CD8-positive, alpha-beta memory T cell (primary cell): ENCODE data around the gene NKPD1. TPM values are rescaled to one million over a fixed set of nuclear protein-coding genes. Genes with fewer than 3 reads are reported as not detected.

Experiments used
- CTCF ChIA-PET: fragments of 350-600 bp; sonication (Branson Sonifier 250); formaldehyde crosslinking; loops from one replicate; lab custom pipeline; 2021; ENCODE audit warnings: antibody characterized with exemption; lab: Charles Lee
- POLR2A ChIA-PET: fragments of 350-600 bp; sonication (Branson Sonifier 250); formaldehyde crosslinking; loops from one replicate; lab custom pipeline; 2021; ENCODE audit warnings: antibody characterized with exemption; lab: Charles Lee
- DNase-seq, 5 donors: peaks; one replicate each; pipeline versions ENCODE4 v3.0.0 to v3.0.0-alpha.2; 2020 to 2022; ENCODE audit warnings: mixed read lengths in 1 of 5
- H3K27ac ChIP-seq: one replicate; pipeline ENCODE4 v1.7.0; 2013; ENCODE audit warnings: low read depth, mild to moderate bottlenecking, low read length, moderate library complexity
- H3K27me3 ChIP-seq: 2 replicates; pipeline ENCODE4 v1.7.0; 2013; ENCODE audit warnings: low read length, mild to moderate bottlenecking; ENCODE audit not compliant: insufficient read depth, poor library complexity, severe bottlenecking
- H3K36me3 ChIP-seq: 2 replicates; pipeline ENCODE4 v1.7.0; 2013; ENCODE audit warnings: mild to moderate bottlenecking, low read length, moderate library complexity; ENCODE audit not compliant: insufficient read depth
- H3K4me1 ChIP-seq: 2 replicates; pipeline ENCODE4 v1.7.0; 2013; ENCODE audit warnings: mild to moderate bottlenecking, low read length, moderate library complexity; ENCODE audit not compliant: insufficient read depth
- H3K4me3 ChIP-seq: 2 replicates; pipeline ENCODE4 v1.7.0; 2013; ENCODE audit warnings: mild to moderate bottlenecking, low read length
- H3K9me3 ChIP-seq: 2 replicates; pipeline ENCODE4 v1.7.0; 2013; ENCODE audit warnings: mild to moderate bottlenecking, low read length
- H3K27ac Mint-ChIP-seq, 8 donors: one replicate each; pipeline ENCODE4 v1.8.0; 2020 to 2021; ENCODE audit warnings: mixed read lengths in 8 of 8, mild to moderate bottlenecking in 6 of 8, inconsistent platforms in 3 of 8, moderate library complexity in 3 of 8
- H3K27me3 Mint-ChIP-seq, 2 donors: one replicate each; pipeline ENCODE4 v1.8.0; 2020 to 2021; ENCODE audit warnings: mixed read lengths in 2 of 2, mild to moderate bottlenecking in 1 of 2, moderate library complexity in 1 of 2
- H3K36me3 Mint-ChIP-seq, 3 donors: one replicate each; pipeline ENCODE4 v1.8.0; 2020 to 2021; ENCODE audit warnings: mixed read lengths in 3 of 3, inconsistent platforms in 1 of 3, mild to moderate bottlenecking in 1 of 3
- H3K4me1 Mint-ChIP-seq, 3 donors: one replicate each; pipeline ENCODE4 v1.8.0; 2020 to 2021; ENCODE audit warnings: mixed read lengths in 3 of 3, inconsistent platforms in 1 of 3, mild to moderate bottlenecking in 1 of 3
- H3K4me3 Mint-ChIP-seq, 7 donors: one replicate each; pipeline ENCODE4 v1.8.0; 2020 to 2021; ENCODE audit warnings: mixed read lengths in 7 of 7, mild to moderate bottlenecking in 6 of 7, moderate library complexity in 4 of 7, inconsistent platforms in 2 of 7
- H3K9me3 Mint-ChIP-seq, 5 donors: one replicate each; pipeline ENCODE4 v1.8.0; 2020 to 2022; ENCODE audit warnings: mixed read lengths in 5 of 5, mild to moderate bottlenecking in 3 of 5, moderate library complexity in 2 of 5, inconsistent platforms in 1 of 5
- polyA plus RNA-seq: library from polyadenylated mRNA; unstranded; fragments of 300-500 nt; fragmentation: Illumina TruSeq; gene quantifications from one replicate; pipeline ENCODE4 v1.2.3, GENCODE V29; 2021
- total RNA-seq, 2 experiments: library from RNA; stranded (reverse); gene quantifications; one replicate each; pipeline ENCODE4 v1.2.3, GENCODE V29; 2021

Gene NKPD1
- total and polyA plus RNA-seq, 3 experiments from 2014 or later, result 0.13 to 0.20 (median 0.18) TPM

DNA sequence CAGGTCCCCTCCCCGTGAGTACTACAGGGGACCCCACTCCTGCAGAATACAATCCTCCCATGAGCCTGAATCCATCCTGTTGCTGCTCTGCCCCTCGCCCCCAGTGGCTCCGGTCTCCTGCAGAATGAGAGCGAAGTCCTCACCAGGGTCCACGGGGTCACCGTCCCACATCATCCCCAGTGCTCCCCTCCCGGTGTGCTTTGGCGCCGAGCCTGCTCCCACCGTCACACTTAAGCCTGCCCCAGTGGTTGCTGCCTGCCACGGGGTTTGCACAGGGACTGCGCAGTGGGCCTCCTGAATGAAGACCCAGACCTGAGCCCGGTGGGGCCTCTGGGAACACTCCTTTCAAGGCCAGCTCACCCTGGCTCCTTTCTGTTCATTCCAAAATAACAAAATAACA lies 30.5 kb downstream of the NKPD1 start:
- Histone ChIP-seq H3K9me3 (no peaks in the 10 kb centered on the region), H3K27ac (no peak overlapping the region), H3K4me1 (peaks cover 5% of the 10 kb centered on the region), H3K4me3 (no peak overlapping the region), H3K36me3 (no peaks in the 10 kb centered on the region), H3K27me3 (no peaks in the 10 kb centered on the region)
- Mint-ChIP-seq H3K36me3 (peaks cover 0 to 4% (median 0%) of the 10 kb centered on the region in 3 donors), H3K9me3 (no peaks in the 10 kb centered on the region), H3K27me3 (no peaks in the 10 kb centered on the region), H3K4me1 (peaks cover 9 to 23% (median 11%) of the 10 kb centered on the region in 3 donors), H3K4me3 (no peak overlapping the region), H3K27ac (no peak overlapping the region)
- POLR2A ChIA-PET, result no interaction called here
- CTCF ChIA-PET, result no interaction called here
- no peak for DNase-seq

DNA sequence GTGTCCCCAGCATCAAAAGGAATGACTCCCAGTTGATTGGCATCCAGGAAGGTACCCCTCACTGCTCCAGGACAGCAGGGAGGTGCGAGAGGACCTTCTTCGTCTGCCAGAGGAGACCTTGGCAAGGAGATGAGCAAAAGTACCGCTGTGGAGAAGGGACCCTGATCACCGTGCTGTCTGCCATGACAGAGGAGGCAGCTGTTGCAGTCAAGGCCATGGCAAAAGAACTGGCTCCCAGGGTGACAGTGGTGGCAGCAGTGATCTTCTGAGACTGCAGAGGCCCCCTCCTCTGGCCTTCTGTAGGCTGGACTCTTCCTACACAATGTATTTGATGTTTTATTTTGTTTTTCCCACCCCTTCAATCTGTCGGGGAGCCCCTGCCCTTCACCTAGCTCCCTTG lies 32.0 kb downstream of the NKPD1 start:
- H3K36me3 Mint-ChIP-seq, result peaks cover 0 to 4% (median 0%) of the 10 kb centered on the region in 3 donors
- no peaks in the 10 kb centered on the region for H3K9me3 Mint-ChIP-seq
- Histone ChIP-seq H3K27ac (no peak overlapping the region), H3K4me3 (no peak overlapping the region), H3K4me1 (peaks cover 5% of the 10 kb centered on the region), H3K27me3 (no peaks in the 10 kb centered on the region), H3K9me3 (no peaks in the 10 kb centered on the region), H3K36me3 (no peaks in the 10 kb centered on the region)
- no peak for DNase-seq
- ChIA-PET POLR2A (no interaction called here), CTCF (no interaction called here)
- H3K4me3 Mint-ChIP-seq, result no peak overlapping the region
- peak overlapping the region in 2 of 8 donors; percentile 9 to 74 for H3K27ac Mint-ChIP-seq
- peaks cover 7 to 20% (median 10%) of the 10 kb centered on the region in 3 donors for H3K4me1 Mint-ChIP-seq
- H3K27me3 Mint-ChIP-seq, result no peaks in the 10 kb centered on the region

DNA sequence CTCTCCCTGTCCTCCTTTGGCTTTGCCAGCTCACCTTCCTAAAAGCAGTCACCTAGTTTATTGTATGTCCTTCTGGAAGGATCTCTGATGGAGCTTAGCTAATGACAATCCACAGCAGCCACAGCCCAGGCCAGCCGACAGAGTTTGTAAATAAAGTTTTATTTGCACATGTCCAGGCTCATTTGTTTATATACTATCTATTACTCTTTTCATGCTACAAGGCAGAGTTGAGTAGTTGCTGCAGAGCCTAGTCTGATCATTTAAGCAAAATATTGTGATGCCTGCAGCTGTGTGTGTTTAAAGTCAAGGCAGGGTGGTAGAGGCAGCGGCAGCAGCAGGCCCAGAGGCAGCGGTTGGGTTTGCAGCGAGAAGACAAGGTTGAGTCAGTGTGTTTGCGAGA lies 32.6 kb downstream of the NKPD1 start:
- no peak overlapping the region for H3K27ac ChIP-seq
- H3K4me3 Mint-ChIP-seq, result no peak overlapping the region
- no peaks in the 10 kb centered on the region for H3K27me3 Mint-ChIP-seq
- H3K4me3 ChIP-seq, result no peak overlapping the region
- H3K27me3 ChIP-seq, result no peaks in the 10 kb centered on the region
- H3K27ac Mint-ChIP-seq, result peak overlapping the region in 1 of 8 donors; percentile 17
- DNase-seq, result no peak
- no peaks in the 10 kb centered on the region for H3K9me3 Mint-ChIP-seq
- H3K36me3 Mint-ChIP-seq, result peaks cover 0 to 4% (median 0%) of the 10 kb centered on the region in 3 donors
- no peaks in the 10 kb centered on the region for H3K36me3 ChIP-seq
- no peaks in the 10 kb centered on the region for H3K9me3 ChIP-seq
- H3K4me1 Mint-ChIP-seq, result peaks cover 7 to 22% (median 9%) of the 10 kb centered on the region in 3 donors
- CTCF ChIA-PET, result no interaction called here
- peaks cover 5% of the 10 kb centered on the region for H3K4me1 ChIP-seq
- POLR2A ChIA-PET, result no interaction called here

DNA sequence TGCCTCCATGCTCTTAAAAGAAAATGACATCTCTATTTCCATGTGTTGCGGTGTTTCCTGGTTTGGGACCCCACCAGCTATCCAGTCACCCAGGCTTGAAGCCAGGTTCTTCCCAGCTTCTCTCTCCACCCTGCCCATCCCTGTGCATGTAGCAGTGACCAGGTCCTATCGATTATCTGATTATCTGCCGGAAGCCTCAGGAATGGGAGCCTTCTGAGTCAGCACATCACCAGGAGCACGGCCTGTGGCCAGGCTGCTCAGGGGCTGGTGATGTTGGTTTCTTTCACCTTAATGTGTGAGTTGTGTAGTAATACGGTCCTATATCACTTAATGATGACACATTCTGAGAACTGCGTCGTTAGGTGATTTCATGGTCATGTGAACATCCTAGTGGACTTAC lies 34.1 kb downstream of the NKPD1 start:
- Mint-ChIP-seq H3K36me3 (peaks cover 0 to 2% (median 0%) of the 10 kb centered on the region in 3 donors), H3K27me3 (no peaks in the 10 kb centered on the region), H3K9me3 (no peaks in the 10 kb centered on the region), H3K27ac (peak overlapping the region in 1 of 8 donors; percentile 84), H3K4me1 (peaks cover 13 to 33% (median 21%) of the 10 kb centered on the region in 3 donors), H3K4me3 (no peak overlapping the region)
- CTCF ChIA-PET, result interaction anchor here (0.7 to 2.0 kb wide), 9 partner anchors 9 to 69 kb away, joined by 3 to 8 read pairs (median 4); partner anchors contain the start of genes BLOC1S3 and TRAPPC6A
- Histone ChIP-seq H3K9me3 (no peaks in the 10 kb centered on the region), H3K27me3 (no peaks in the 10 kb centered on the region), H3K36me3 (no peaks in the 10 kb centered on the region), H3K4me3 (no peak overlapping the region), H3K27ac (no peak overlapping the region), H3K4me1 (peaks cover 5% of the 10 kb centered on the region)
- DNase-seq, result no peak
- POLR2A ChIA-PET, result no interaction called here

DNA sequence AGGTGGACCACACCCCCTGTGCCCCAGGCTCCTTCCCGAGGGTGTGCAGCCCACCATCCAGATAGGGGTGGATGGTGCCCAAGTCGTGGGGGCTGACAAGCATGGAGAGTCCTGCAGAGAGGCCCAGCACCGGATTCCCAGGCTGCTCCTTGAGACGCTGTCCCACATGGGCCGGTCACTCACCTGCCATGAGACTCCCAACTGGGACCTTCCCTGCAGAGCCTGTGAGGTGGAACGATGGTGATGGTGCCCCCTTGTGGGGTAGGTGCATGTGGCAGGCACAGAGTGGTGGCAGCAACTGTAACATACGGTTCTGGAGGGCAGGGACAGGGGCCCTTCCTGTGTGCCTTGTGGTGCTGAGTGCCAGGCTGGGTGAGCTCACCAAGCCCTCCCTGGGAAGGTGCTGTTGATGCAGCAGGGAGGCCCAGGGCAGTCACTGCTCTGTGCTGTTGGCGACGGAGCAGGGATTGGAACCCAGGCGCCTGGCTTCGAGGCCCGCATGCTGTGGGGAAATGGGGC lies 34.7 kb downstream of the NKPD1 start:
- Mint-ChIP-seq H3K4me3 (no peak overlapping the region), H3K9me3 (no peaks in the 10 kb centered on the region), H3K36me3 (peaks cover 0 to 2% (median 0%) of the 10 kb centered on the region in 3 donors), H3K4me1 (peaks cover 19 to 40% (median 27%) of the 10 kb centered on the region in 3 donors), H3K27ac (no peak overlapping the region), H3K27me3 (no peaks in the 10 kb centered on the region)
- Histone ChIP-seq H3K27ac (no peak overlapping the region), H3K4me1 (peaks cover 5% of the 10 kb centered on the region), H3K4me3 (no peak overlapping the region), H3K36me3 (no peaks in the 10 kb centered on the region), H3K9me3 (no peaks in the 10 kb centered on the region), H3K27me3 (no peaks in the 10 kb centered on the region)
- ChIA-PET POLR2A (interaction anchor here (0.6 kb wide), 1 partner anchor 227 kb away, joined by 4 read pairs; no protein-coding TSS in a partner anchor), CTCF (interaction anchor here (0.7 to 2.7 kb wide), 15 partner anchors 8 to 109 kb away, joined by 3 to 8 read pairs (median 4); partner anchors contain the start of genes BLOC1S3, CLASRP and TRAPPC6A)
- peak; percentile 44 to 73 (median 53) for DNase-seq

DNA sequence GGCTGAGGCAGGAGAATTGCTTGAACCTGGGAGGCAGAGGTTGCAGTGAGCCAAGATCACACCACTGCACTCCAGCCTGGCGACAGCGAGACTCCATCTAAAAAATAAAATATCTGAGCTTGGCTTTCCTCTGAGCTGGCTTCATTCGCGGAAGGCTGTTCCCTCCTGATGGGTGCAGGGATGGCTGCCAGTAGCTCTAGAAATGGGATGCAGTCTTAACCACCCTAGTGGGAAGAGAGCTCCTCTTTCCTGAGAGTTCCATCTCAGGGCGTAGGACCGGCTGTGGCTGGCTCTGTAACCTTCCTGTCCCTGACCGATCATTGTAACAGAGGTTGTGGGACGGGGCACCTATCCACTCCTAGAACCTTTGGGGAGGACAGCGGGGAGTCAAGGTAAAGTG lies 35.4 kb downstream of the NKPD1 start:
- no peaks in the 10 kb centered on the region for H3K27me3 Mint-ChIP-seq
- no peak for DNase-seq
- no peaks in the 10 kb centered on the region for H3K36me3 ChIP-seq
- H3K27me3 ChIP-seq, result no peaks in the 10 kb centered on the region
- no peaks in the 10 kb centered on the region for H3K9me3 ChIP-seq
- no peak overlapping the region for H3K27ac ChIP-seq
- H3K27ac Mint-ChIP-seq, result peak overlapping the region in 1 of 8 donors; percentile 54
- peaks cover 25 to 46% (median 34%) of the 10 kb centered on the region in 3 donors for H3K4me1 Mint-ChIP-seq
- POLR2A ChIA-PET, result interaction anchor here (0.6 kb wide), 1 partner anchor 173 kb away, joined by 3 read pairs; no protein-coding TSS in a partner anchor
- CTCF ChIA-PET, result interaction anchor here (0.8 to 2.7 kb wide), 9 partner anchors 12 to 109 kb away, joined by 3 to 8 read pairs (median 6); partner anchors contain the start of genes BLOC1S3, CLASRP and TRAPPC6A
- no peaks in the 10 kb centered on the region for H3K9me3 Mint-ChIP-seq
- no peak overlapping the region for H3K4me3 Mint-ChIP-seq
- H3K4me1 ChIP-seq, result peaks cover 5% of the 10 kb centered on the region
- H3K4me3 ChIP-seq, result no peak overlapping the region
- H3K36me3 Mint-ChIP-seq, result peaks cover 0 to 3% (median 0%) of the 10 kb centered on the region in 3 donors

DNA sequence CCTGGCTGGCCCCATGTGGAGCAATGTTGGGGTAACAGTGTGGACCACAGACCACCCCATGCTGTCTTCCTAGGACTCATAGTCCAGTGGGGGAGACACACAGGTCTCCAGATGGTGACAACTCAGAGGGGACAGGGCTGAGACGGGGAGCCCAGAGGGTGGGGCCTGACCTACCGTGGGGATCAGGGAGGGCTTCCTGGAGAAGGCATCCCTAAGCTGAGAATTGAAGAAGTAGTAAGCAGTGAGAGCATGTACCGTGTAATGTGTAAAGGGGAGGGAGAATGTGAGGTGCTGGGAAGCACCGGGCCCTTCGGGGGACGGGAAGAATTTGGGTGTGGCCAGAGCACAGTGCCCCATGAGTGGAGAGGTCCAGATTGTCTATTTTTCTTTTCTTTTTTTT lies 36.8 kb downstream of the NKPD1 start:
- H3K27ac Mint-ChIP-seq, result peak overlapping the region in 3 of 8 donors; percentile 1 to 60 (median 51)
- H3K4me3 ChIP-seq, result no peak overlapping the region
- H3K27ac ChIP-seq, result no peak overlapping the region
- H3K36me3 ChIP-seq, result no peaks in the 10 kb centered on the region
- H3K4me3 Mint-ChIP-seq, result no peak overlapping the region
- peaks cover 30 to 55% (median 42%) of the 10 kb centered on the region in 3 donors for H3K4me1 Mint-ChIP-seq
- H3K27me3 ChIP-seq, result no peaks in the 10 kb centered on the region
- H3K9me3 Mint-ChIP-seq, result no peaks in the 10 kb centered on the region
- ChIA-PET CTCF (interaction anchor here (1.0 to 2.7 kb wide), 4 partner anchors 11 to 107 kb away, joined by 3 to 7 read pairs (median 6); no protein-coding TSS in a partner anchor), POLR2A (no interaction called here)
- no peaks in the 10 kb centered on the region for H3K27me3 Mint-ChIP-seq
- peaks cover 0 to 5% (median 0%) of the 10 kb centered on the region in 3 donors for H3K36me3 Mint-ChIP-seq
- DNase-seq, result no peak
- H3K4me1 ChIP-seq, result peaks cover 5% of the 10 kb centered on the region
- H3K9me3 ChIP-seq, result no peaks in the 10 kb centered on the region

DNA sequence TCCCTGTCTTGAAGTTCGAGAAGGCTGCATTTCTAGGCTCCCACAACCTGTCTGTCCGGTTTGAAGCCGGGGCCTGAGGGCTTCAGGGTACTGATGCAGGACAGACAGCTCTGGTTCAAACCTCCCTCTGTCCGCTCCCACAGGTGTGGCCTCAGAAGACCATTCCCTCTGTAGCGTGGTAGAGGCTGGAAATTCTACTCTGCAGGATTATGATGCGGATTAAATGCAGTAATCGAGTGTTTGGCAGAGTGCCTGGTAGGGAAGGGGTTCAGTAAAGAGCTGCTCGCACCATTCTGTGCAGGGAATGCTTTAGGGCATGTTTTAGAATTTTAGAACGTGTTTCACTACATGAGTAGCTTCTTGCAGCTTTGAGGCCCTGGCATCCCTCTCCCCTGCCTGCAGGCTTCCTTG lies 37.3 kb downstream of the NKPD1 start:
- no peak for DNase-seq
- no peaks in the 10 kb centered on the region for H3K27me3 Mint-ChIP-seq
- Histone ChIP-seq H3K4me1 (peaks cover 8% of the 10 kb centered on the region), H3K27me3 (no peaks in the 10 kb centered on the region), H3K4me3 (no peak overlapping the region), H3K36me3 (no peaks in the 10 kb centered on the region), H3K27ac (no peak overlapping the region), H3K9me3 (no peaks in the 10 kb centered on the region)
- POLR2A ChIA-PET, result no interaction called here
- no peaks in the 10 kb centered on the region for H3K9me3 Mint-ChIP-seq
- H3K4me1 Mint-ChIP-seq, result peaks cover 34 to 61% (median 42%) of the 10 kb centered on the region in 3 donors
- H3K36me3 Mint-ChIP-seq, result peaks cover 0 to 5% (median 0%) of the 10 kb centered on the region in 3 donors
- H3K4me3 Mint-ChIP-seq, result no peak overlapping the region
- peak overlapping the region in 2 of 8 donors; percentile 1 to 12 for H3K27ac Mint-ChIP-seq
- CTCF ChIA-PET, result interaction anchor here (1.0 to 2.7 kb wide), 2 partner anchors 20 to 107 kb away, joined by 3 to 7 read pairs; no protein-coding TSS in a partner anchor
